ENCODE data around the gene PHOSPHO1.

The PHOSPHO1 gene

GRCh38 chr17:49241692-49242397 is 11.3 kb upstream of the PHOSPHO1 start:
- no peak for DNase-seq

GRCh38 chr17:49241040-49241439 is 10.5 kb upstream of the PHOSPHO1 start:
- no peak for DNase-seq

GRCh38 chr17:49240619-49241018 is 10.0 kb upstream of the PHOSPHO1 start:
- DNase-seq, result no peak

- DNase-seq, result no peak
Observed at GRCh38 chr17:49239963-49240362, 9.4 kb upstream of the PHOSPHO1 start.

GRCh38 chr17:49235896-49236295 is 5.3 kb upstream of the PHOSPHO1 start:
- no peak for DNase-seq

- DNase-seq, result no peak
Observed at GRCh38 chr17:49234509-49235080, 4.0 kb upstream of the PHOSPHO1 start.

DNA sequence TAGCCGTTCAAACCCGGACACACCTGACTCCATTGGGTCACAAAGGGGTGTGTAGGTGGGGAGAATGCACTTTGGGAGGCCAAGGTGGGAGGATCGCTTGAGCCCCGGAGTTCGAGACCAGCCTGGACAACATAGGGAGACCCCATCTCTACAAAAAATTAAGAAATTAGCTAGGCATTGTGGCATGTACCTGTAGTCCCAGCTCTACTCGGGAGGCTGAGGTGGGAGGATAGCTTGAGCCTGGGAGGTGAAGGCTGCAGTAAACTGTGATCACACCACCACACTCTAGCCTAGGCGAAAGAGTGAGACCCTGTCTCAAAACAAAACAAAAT is 942 bp upstream of the PHOSPHO1 start:
- DNase-seq, result no peak

DNA sequence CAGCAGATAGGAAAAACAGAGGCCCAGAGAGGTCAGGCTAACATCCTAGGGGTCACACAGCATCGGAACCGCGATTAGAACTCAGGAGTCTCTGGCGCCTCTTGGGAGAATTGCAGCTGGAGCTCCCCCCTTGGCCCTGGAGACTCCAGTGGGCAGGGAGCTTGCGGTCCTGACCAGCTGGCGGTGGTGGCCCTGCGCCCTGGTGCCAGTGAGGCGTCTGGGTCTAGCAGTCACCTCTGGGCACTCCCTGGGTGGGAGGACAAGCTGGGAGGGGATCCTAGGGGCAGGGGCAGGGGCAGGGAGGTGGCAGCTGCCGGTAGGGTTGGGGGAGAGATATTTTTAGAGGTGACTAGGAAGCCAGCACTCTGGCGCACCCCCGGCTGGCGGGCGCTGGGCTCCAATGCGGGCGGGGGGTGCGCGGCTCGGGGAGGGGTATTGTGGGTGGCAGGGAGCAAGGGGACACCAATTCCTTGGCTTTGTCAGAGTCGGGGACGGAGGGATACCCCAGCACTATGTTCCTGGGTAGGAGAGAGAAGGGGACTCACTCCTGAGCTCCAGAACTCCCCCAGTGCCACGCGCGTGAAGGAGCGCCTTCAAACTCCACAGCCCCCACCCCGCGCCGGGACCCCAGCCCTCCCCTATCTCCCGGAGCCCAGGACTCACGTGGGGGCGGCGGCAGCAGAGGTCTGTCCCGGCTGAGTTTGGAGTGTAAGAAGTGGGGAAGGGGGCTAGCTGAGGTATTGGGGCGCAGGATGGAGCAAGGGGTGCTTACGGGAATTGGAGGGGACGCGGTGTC is 584 bp downstream of the PHOSPHO1 start:
- no peak for DNase-seq

DNA sequence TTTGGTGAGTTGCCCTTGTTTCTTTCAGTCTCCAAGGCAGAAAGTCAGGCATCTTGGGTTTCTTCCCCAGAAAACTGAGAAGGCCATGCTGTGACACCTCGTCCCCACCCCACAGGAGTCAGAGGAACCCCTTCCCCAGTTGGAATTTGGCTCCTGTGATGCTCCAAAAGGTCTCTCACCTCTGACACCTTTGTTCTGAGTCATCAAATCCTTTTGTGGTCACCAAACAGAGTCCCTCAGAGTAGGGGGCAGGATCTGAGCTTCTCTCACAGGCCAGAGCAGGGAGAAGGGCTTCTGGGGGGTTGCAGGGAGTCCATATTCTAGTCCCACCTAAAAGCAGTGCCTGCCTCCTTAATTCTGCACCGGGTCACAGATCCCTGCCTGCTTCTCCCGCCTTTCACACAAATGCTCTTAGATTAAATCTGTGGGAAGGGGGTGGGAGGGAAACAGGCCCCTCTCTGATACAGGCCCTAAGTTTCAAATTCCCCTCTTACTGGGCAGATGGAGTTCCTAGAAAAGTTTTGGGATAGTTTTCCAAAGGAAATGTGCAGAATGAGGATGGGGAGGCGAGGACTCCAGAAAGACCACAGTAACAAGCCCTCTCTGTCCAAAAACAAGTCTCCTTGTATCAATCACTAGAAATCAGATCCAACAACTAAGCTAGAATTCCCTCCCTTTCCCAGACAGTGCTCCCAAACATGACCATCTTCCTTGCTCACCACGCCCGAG is 1.3 kb downstream of the PHOSPHO1 start:
- DNase-seq, result no peak

DNA sequence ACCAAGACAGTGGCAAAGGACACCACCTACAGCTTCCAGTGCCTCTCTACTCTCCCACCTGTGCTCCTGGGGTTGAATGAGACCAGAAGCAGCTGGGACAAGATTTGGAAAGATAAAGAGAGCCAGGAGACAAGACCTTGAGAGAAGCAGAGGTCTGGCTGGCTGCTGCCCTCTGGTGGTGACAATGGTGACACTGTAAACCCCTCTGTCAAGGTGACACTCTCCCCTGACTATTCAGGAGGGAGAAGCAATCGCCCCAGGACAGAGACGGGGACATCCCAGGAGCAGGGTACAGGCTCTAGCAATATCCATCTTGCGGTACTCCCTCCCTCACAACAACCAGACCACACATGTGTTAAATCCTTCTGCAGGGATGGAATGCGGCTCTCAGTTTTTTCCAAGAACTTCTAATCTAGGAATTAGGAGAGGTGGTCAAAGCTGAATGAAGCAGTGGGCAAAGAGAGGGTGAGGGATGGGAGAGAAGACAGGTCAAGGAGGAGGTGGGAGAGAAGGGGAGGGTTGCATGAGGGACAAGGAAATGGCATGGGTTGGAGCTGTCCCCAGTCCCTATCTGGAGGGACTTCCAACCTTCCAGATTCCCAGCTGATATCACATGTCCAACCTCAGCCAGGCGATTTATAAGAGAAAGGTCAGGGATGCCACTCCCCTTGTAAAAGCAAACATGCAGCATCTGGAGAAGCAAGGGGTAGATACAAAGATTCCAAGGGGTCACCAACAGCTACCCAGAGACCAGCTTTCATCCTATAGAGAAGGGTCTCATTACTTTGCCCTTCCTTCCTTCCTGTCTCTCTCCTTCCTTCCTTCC is 2.9 kb downstream of the PHOSPHO1 start:
- peak; percentile 49 for DNase-seq

DNA sequence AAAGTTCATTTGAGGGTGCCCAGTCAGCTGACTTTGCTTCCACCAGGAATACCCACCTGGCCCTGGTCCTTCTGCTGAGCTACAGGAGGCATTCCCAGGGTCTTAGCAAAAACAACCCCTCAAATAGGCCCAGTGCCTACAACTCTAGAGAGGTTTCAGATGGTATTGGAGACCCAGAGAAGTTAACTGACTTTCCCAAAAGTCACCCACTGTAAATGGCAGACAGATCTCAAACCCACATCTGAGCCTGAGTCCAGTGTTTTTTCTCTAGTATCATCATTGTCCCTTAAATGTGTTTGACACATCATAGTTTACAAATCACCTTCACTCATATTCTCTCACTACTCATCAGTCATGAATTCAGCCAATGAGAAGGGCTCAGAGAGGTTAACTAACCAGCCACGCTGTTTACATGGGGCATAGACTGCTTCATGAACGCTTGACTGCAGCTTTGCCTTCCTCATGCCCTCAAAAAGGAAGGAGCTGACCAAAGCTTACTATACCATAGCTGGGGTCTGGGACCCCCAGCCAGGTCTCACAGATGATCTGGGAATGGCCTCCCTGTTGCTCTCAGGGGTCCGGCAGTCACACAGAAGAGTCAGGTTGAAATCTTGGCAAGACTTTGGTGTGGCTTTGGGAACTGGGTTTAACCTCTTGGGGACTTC is 3.7 kb downstream of the PHOSPHO1 start:
- DNase-seq, result no peak

GRCh38 chr17:49225554-49226236 is 4.9 kb downstream of the PHOSPHO1 start:
- DNase-seq, result no peak

DNA sequence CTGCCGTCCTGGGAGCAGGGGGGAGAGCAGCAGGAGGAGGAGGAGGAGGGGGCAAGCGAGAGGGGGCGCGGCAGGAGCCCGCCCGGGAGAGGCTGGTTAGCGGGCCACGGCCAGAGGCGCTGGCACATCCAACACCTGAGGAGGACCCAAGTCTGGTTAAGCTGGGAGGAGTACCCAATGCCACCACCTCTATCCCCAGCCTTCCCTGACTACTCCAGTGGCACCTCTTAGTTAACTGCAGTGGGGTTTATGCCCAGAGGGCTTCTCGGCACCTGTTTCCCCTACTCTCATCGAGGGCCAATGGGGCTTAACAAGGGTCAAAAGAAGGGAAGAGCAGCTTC is 5.6 kb downstream of the PHOSPHO1 start:
- no peak for DNase-seq

DNA sequence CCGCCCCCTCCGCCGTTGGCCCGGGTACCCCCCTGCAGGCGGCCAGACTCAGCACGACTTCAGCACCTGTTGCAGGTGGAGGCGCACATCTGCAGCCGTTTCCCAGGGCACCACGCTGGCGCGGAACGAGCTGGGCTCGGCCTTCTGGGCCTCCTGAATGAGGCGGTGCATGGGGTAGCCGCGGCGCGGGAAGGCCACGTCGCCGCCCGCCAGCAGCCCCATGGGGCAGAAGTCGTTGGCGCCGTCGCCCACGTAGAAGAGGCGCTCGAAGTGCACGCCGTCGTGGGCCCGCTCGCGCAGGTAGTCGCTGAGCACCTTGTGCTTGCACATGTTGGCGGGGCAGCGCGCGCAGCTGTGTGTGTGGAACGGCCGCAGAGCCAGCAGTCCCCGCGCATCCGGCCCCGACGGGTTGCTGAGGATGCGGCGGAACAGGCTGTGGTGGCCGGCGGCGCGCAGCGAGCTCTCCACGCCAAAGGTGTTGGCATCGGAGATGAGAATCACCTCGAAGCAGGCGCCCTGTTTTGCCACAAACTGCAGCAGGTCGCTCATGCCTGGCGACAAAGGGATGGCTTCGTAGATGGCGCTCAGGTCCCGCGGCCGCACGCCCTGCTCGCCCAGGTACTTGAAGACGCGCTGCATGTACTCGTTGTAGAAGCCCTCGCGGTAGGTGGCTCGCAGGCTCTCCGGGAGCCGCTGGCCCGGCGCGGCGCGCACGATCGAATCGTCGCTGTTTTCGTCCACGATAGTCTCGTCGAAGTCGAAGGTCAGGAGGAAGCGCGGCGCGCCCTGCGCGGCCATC is 6.2 kb downstream of the PHOSPHO1 start:
- no peak for DNase-seq

- DNase-seq, result no peak
Observed at GRCh38 chr17:49223517-49224197, 6.9 kb downstream of the PHOSPHO1 start.

DNA sequence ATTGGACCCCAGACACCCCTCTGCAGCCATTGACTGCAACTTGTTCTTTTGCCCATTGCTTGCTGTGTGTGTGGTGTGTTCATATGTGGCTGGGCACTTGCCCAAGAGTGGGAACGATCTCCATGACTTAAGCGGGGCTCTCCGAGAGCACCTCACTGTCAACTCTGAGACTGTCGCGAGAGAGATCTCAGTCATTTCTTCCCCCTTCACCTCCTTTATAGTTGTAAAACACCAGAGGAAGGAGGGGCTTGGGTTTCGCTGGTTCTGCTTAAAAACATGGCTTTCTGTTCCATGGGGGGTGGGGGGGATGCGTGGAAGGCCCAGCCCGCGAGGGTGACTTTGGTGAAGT is 7.4 kb downstream of the PHOSPHO1 start:
- no peak for DNase-seq

DNA sequence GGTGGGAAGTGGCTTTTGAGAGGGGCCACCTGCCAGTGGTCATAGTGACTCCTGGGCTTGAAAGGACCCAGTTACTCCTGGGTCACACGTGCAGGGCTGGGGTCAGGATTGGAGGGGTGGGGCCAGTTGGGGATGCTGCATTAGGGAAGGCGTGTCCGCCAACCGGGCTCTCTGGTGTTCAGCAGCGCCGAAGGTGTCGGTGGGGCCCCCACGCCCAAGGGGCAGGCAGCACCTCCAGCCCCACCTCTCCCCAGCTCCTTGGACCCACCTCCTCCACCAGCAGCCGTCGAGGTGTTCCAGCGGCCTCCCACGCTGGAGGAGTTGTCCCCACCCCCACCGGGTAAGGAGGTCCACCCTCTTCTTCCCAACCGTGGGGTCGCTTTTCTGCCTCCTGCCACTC is 10.6 kb downstream of the PHOSPHO1 start:
- DNase-seq, result no peak

DNA sequence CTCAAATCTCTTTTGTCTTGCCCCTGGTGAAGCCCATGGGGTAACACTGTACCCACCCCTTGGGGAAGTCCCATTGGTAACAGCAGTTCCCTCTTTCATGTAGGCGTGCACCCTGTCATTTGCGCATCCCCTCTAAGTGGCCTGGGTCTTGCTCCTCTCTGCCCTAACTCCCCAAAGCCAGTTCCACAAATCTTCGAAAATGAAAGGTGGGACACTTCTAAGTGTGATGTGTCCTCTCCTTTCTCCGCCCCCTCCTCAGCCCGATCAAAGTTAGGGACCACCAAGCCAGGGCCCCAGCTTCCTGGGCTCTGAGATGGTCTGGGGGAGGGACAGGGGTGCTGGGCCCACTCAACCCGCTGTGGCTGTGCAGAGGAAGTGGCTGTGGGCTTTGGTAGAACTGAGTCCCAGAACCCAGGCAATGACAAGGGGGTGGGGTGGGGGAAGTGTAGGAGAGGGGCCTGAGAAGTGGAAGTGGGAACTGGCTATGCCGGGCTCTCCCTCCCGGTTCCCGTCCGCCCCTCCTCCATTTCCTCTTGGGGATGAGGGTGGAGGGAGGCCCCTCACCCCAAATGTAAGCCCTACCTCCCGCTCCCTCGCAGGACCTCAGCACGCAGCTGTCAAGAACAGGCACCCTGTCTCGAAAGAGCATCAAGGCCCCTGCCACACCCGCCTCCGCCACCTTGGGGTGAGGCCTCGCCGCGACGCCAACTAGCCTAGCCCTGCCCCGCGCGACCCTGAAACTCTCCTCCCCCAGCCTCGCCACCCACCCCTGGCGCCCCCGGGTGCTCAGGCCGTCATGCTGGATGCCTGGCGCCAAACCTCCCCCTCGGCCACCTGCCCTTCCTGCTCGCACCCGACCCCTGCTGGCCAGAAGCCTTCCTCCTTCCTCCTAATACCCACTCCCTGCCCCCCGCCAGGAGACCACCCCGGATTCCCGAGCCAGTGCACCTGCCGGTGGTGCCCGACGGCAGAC is 11.4 kb downstream of the PHOSPHO1 start:
- DNase-seq, result no peak

Measured in NCI-H1092 treated with DMSO at 0.1 percent for 48 hours (cell line).